GM18868 (cell line): Measurements from ENCODE around the gene DCHS1.

Source experiments
- ATAC-seq: cut with Tn5 transposase; IDR thresholded peaks from one replicate; pipeline ENCODE4 v1.9.1; 2021; ENCODE audit warnings: mild to moderate bottlenecking, moderate library complexity; ENCODE audit not compliant: unreplicated experiment

The DCHS1 gene

GRCh38 chr11:6674219-6674597, 18.6 kb upstream of the DCHS1 start:
- no peak for ATAC-seq

GRCh38 chr11:6673523-6674218, 18.1 kb upstream of the DCHS1 start:
- ATAC-seq: no peak

- ATAC-seq: no peak
Observed at GRCh38 chr11:6671991-6672390, 16.4 kb upstream of the DCHS1 start.

- ATAC-seq: no peak
Observed at GRCh38 chr11:6670202-6670830, 14.7 kb upstream of the DCHS1 start.

- ATAC-seq: no peak
Observed at GRCh38 chr11:6667733-6668374, 12.2 kb upstream of the DCHS1 start.

GRCh38 chr11:6666302-6667183, 10.9 kb upstream of the DCHS1 start:
- ATAC-seq: no peak

GRCh38 chr11:6664551-6664950, 8.9 kb upstream of the DCHS1 start:
- ATAC-seq: no peak

- no peak for ATAC-seq
Observed at GRCh38 chr11:6663794-6664469, 8.3 kb upstream of the DCHS1 start.

GRCh38 chr11:6660712-6661111, 5.1 kb upstream of the DCHS1 start:
- peak; percentile 50 for ATAC-seq

- no peak for ATAC-seq
Observed at GRCh38 chr11:6658647-6659046, 3.0 kb upstream of the DCHS1 start.

- ATAC-seq: no peak
Observed at GRCh38 chr11:6657346-6657745, 1.7 kb upstream of the DCHS1 start.

GRCh38 chr11:6656936-6657335, 1.3 kb upstream of the DCHS1 start:
- no peak for ATAC-seq

GRCh38 chr11:6656584-6656915, 941 bp upstream of the DCHS1 start:
- no peak for ATAC-seq

GRCh38 chr11:6655020-6655789, 404 bp downstream of the DCHS1 start:
- no peak for ATAC-seq

- no peak for ATAC-seq
Observed at GRCh38 chr11:6654281-6655019, 1.2 kb downstream of the DCHS1 start.

- no peak for ATAC-seq
Observed at GRCh38 chr11:6653656-6654055, 2.0 kb downstream of the DCHS1 start.

GRCh38 chr11:6653097-6653496, 2.5 kb downstream of the DCHS1 start:
- no peak for ATAC-seq

GRCh38 chr11:6652182-6652581, 3.4 kb downstream of the DCHS1 start:
- ATAC-seq: no peak

- no peak for ATAC-seq
Observed at GRCh38 chr11:6650980-6651379, 4.6 kb downstream of the DCHS1 start.
